HG03097 (cell line): Measurements from ENCODE around the gene FHIT.

Experiments used
- ATAC-seq: cut with Tn5 transposase; IDR thresholded peaks from one replicate; pipeline ENCODE4 v1.9.1; 2021; ENCODE audit not compliant: unreplicated experiment, low FRiP score

Gene FHIT

GRCh38 chr3:59885899-59886400, 1365.3 kb downstream of the FHIT start:
- ATAC-seq: no peak

- no peak for ATAC-seq
Measured at GRCh38 chr3:59885101-59885500, 1366.2 kb downstream of the FHIT start.

- ATAC-seq: no peak
Measured at GRCh38 chr3:59884409-59884808, 1366.8 kb downstream of the FHIT start.

GRCh38 chr3:59882746-59883145, 1368.5 kb downstream of the FHIT start:
- ATAC-seq: no peak

- ATAC-seq: no peak
Measured at GRCh38 chr3:59880717-59881116, 1370.5 kb downstream of the FHIT start.

GRCh38 chr3:59879031-59879581, 1372.1 kb downstream of the FHIT start:
- ATAC-seq: no peak

GRCh38 chr3:59878038-59878427, 1373.2 kb downstream of the FHIT start:
- no peak for ATAC-seq

- no peak for ATAC-seq
Measured at GRCh38 chr3:59877263-59878037, 1373.8 kb downstream of the FHIT start.

- no peak for ATAC-seq
Measured at GRCh38 chr3:59876533-59877062, 1374.7 kb downstream of the FHIT start.

GRCh38 chr3:59873576-59874230, 1377.5 kb downstream of the FHIT start:
- no peak for ATAC-seq

GRCh38 chr3:59872128-59872527, 1379.1 kb downstream of the FHIT start:
- ATAC-seq: no peak

- no peak for ATAC-seq
Measured at GRCh38 chr3:59867185-59868002, 1383.9 kb downstream of the FHIT start.

- ATAC-seq: no peak
Measured at GRCh38 chr3:59866076-59866475, 1385.2 kb downstream of the FHIT start.

GRCh38 chr3:59865351-59865750, 1385.9 kb downstream of the FHIT start:
- no peak for ATAC-seq

- no peak for ATAC-seq
Measured at GRCh38 chr3:59862686-59863085, 1388.6 kb downstream of the FHIT start.

- ATAC-seq: peak; percentile 77
Measured at GRCh38 chr3:59857589-59858346, 1393.5 kb downstream of the FHIT start.

GRCh38 chr3:59856934-59857460, 1394.3 kb downstream of the FHIT start:
- no peak for ATAC-seq

GRCh38 chr3:59854061-59854709, 1397.1 kb downstream of the FHIT start:
- no peak for ATAC-seq

GRCh38 chr3:59850417-59850816, 1400.8 kb downstream of the FHIT start:
- no peak for ATAC-seq
